OCI-LY3 (cell line): ENCODE data around the gene LRRC8C.

Experiments
- EZH2phosphoT487 ChIP-seq: fragments of 200-600 bp; shearing (Covaris generic); IDR thresholded peaks from 2 replicates; pipeline ENCODE4 v1.6.1; 2018; ENCODE audit warnings: antibody characterized with exemption, mixed run types, low read depth
- TF ChIP-seq, protein P1 (sequence below): fragments of 200-600, 300-600 bp; sonication (generic); IDR thresholded peaks from 2 replicates; pipeline ENCODE4 v1.5.1; 2014; ENCODE audit warnings: antibody characterized with exemption, low read length, low read depth

DNA sequence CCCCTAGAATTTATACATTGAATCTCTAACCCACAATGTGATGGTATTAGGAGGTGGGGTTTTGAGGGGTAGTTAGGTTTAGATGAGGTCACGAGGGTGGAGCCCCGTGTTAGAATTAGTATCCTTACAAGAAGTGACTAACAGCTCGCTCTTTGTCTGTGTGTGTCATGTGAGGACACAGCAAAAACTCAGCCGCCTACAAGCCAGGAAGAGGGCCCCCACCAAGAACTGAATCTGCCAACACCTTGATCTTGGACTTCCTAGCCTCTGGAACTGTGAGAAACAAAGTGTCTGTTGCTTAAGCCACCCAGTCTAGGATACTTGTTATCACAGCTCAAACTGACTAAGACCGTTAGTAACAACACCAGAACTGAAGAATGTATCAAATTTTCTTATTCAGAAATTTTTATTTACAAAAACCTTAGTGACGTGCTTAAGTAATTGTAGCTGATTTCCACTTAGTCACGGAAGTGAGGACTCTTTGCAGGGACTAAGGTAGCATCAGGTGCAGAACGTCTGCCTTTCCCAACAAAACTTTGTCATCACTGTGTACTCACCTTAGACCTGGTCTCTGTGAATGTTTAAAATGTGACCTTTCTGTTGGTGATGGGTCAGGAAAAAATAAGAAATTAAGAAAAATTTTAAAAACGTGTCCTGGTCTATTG, 24.5 kb upstream of the LRRC8C start:
- TF ChIP-seq, protein P1, sequence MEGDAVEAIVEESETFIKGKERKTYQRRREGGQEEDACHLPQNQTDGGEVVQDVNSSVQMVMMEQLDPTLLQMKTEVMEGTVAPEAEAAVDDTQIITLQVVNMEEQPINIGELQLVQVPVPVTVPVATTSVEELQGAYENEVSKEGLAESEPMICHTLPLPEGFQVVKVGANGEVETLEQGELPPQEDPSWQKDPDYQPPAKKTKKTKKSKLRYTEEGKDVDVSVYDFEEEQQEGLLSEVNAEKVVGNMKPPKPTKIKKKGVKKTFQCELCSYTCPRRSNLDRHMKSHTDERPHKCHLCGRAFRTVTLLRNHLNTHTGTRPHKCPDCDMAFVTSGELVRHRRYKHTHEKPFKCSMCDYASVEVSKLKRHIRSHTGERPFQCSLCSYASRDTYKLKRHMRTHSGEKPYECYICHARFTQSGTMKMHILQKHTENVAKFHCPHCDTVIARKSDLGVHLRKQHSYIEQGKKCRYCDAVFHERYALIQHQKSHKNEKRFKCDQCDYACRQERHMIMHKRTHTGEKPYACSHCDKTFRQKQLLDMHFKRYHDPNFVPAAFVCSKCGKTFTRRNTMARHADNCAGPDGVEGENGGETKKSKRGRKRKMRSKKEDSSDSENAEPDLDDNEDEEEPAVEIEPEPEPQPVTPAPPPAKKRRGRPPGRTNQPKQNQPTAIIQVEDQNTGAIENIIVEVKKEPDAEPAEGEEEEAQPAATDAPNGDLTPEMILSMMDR = no peak
- TF ChIP-seq EZH2phosphoT487 = no peak
